IPS DF 19.7 (cell line): Measurements from ENCODE around the gene NFE2.

ENCODE experiments used
- DNase-seq: peaks from one replicate; pipeline ENCODE4 v3.0.0-alpha.2; 2013; ENCODE audit warnings: low read depth, low spot score

Gene NFE2

GRCh38 chr12:54253240-54253639 is 47.6 kb downstream of the NFE2 start:
- DNase-seq: no peak

DNA sequence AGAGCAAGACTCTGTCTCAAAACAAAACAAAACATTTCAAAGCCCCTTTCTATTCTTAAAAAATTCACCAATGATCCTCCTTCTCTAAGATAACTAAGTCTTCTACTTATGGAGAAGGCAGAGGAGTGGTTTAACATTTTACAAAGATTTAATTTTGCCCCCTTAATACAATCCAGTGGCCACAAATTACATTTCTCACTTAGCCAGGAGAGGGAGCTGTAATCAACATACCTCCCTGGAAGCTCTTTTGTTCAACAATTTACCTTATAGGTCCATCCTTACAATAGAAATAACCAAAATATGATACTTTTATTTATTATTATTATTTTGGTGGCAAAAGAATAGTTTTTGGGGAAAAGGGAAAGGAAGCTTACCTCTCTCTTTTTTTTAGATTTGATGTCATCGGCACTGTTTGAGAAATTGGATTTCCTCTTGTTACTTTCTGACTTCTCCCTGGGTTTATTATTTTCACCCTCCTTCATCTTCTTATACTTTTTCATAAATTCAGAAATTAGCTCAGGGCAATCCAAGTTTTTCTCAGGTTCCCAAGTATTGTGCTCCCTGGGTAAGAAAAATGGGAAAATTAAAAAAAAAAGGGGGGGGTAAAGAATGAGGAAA is 49.0 kb downstream of the NFE2 start:
- DNase-seq: no peak

DNA sequence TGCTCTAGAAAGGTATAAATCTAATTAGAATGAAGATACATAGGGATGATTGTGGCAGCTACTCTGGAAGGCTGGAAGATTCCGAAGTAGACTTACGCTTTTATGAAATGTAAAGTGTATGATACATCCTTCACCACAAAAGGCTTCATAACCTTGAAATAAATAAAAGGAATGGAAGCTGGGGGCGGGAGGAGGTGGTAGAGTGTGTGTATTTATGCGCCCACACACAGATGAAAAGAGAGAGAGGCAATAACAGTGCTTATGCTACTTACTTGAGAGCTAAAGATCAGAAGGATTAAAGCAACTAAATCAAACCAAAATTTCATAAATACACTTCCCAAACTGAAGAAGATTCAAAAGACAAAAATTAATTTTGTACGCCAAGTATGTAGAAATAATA is 51.3 kb downstream of the NFE2 start:
- DNase-seq: no peak

GRCh38 chr12:54246011-54246641 is 54.7 kb downstream of the NFE2 start:
- no peak for DNase-seq
